Measurements from ENCODE around the gene HPS6.
"Not testable (repeated sequence)": the region's sequence is repeated elsewhere in the genome, so short reads cannot be mapped to it uniquely, and the experiment has no call there.

Gene HPS6

DNA sequence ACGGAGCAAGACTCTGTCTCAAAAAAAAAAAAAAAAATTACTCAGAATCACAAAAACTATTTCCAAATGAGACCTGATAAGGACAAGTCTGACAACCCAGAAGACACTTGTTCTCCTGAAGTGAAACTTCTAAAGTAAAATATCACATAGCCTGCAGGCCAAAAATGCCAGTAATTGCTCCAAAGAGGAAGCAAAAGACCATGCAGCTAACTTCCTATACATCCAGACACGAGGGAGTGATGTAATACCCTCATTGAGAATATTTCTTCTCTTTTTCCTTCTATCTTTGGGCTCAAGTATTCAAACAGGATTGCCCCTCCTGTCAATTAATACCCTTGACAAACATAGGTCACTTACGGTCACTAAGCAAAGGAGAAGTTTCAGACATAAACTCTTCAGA lies 40.4 kb upstream of the HPS6 start:
- H3K9ac ChIP-seq = no peak overlapping the region

DNA sequence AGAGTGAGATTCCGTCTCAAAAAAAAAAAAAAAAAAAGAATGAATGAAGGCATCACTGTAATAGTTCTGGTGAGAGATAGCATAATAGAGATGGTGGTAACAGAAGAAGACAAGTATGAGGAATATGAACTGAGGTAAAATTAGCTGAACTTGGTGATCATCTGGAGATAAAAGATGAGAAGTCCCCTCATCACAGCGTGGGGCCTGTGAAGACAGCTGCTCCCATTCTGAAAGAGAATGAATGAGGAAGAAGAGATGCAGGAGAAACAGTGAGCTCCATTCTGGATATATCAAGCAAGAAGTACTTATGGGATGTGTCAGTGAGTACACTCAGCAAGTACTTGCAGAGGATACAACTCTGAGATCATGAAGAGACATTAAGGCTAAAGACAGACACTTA lies 37.9 kb upstream of the HPS6 start:
- TF ChIP-seq, protein P1, sequence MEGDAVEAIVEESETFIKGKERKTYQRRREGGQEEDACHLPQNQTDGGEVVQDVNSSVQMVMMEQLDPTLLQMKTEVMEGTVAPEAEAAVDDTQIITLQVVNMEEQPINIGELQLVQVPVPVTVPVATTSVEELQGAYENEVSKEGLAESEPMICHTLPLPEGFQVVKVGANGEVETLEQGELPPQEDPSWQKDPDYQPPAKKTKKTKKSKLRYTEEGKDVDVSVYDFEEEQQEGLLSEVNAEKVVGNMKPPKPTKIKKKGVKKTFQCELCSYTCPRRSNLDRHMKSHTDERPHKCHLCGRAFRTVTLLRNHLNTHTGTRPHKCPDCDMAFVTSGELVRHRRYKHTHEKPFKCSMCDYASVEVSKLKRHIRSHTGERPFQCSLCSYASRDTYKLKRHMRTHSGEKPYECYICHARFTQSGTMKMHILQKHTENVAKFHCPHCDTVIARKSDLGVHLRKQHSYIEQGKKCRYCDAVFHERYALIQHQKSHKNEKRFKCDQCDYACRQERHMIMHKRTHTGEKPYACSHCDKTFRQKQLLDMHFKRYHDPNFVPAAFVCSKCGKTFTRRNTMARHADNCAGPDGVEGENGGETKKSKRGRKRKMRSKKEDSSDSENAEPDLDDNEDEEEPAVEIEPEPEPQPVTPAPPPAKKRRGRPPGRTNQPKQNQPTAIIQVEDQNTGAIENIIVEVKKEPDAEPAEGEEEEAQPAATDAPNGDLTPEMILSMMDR (conservative IDR thresholded peaks at IDR 0.05; ENCODE audit: low read depth, low read length) = no peak
- Histone ChIP-seq H4K20me1 (ENCODE audit: insufficient read depth) (no peaks in the 10 kb centered on the region), H3K4me3 (IDR thresholded peaks at IDR 0.05; ENCODE audit: insufficient read depth, low read depth, low read length) (no peak overlapping the region), H3K79me2 (ENCODE audit: insufficient read depth, low read depth) (no peaks in the 10 kb centered on the region), H3K4me1 (ENCODE audit: low read depth, poor library complexity, severe bottlenecking) (no peaks in the 10 kb centered on the region), H3K27me3 (ENCODE audit: insufficient read depth, low read depth) (no peaks in the 10 kb centered on the region), H3K9ac (no peak overlapping the region), H3K4me2 (no peak overlapping the region), H2AFZ (ENCODE audit: low read depth) (no peak overlapping the region), H3K27ac (no peak overlapping the region), H3K36me3 (ENCODE audit: insufficient read depth) (no peaks in the 10 kb centered on the region)

More for the DNA sequence above, 40.4 kb upstream of the HPS6 start:
- Histone ChIP-seq H2AFZ (ENCODE audit: low read depth) (no peak overlapping the region), H3K36me3 (ENCODE audit: insufficient read depth) (no peaks in the 10 kb centered on the region), H3K79me2 (ENCODE audit: insufficient read depth, low read depth) (no peaks in the 10 kb centered on the region), H4K20me1 (ENCODE audit: insufficient read depth) (no peaks in the 10 kb centered on the region), H3K4me1 (ENCODE audit: low read depth, poor library complexity, severe bottlenecking) (no peaks in the 10 kb centered on the region), H3K27ac (no peak overlapping the region), H3K4me2 (no peak overlapping the region), H3K4me3 (IDR thresholded peaks at IDR 0.05; ENCODE audit: insufficient read depth, low read depth, low read length) (no peak overlapping the region), H3K27me3 (ENCODE audit: insufficient read depth, low read depth) (no peaks in the 10 kb centered on the region)
- TF ChIP-seq, protein P1 (conservative IDR thresholded peaks at IDR 0.05; ENCODE audit: low read depth, low read length) = no peak

DNA sequence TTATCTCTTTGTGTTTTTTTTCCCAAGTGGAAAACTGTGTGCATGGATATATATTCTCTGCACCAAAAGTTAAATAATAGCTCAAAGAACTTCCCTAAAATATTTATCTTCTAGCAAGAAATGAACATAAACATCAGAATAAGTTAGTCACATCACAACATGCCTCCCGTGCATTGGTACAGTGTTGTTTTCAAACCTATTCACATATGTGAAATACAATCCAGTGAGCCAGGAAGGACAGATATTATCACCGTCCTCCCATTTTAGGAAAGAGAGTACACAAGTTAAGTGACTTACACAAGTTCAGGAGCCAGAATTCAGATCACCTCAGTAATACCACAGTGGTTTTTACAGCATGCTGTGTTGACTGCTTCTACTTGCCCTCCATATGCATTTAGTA lies 31.4 kb upstream of the HPS6 start:
- Histone ChIP-seq H4K20me1 (ENCODE audit: insufficient read depth) (no peaks in the 10 kb centered on the region), H2AFZ (ENCODE audit: low read depth) (no peak overlapping the region), H3K36me3 (ENCODE audit: insufficient read depth) (no peaks in the 10 kb centered on the region), H3K27me3 (ENCODE audit: insufficient read depth, low read depth) (no peaks in the 10 kb centered on the region), H3K9ac (no peak overlapping the region), H3K79me2 (ENCODE audit: insufficient read depth, low read depth) (no peaks in the 10 kb centered on the region), H3K4me1 (ENCODE audit: low read depth, poor library complexity, severe bottlenecking) (no peaks in the 10 kb centered on the region), H3K4me3 (IDR thresholded peaks at IDR 0.05; ENCODE audit: insufficient read depth, low read depth, low read length) (no peak overlapping the region), H3K4me2 (no peak overlapping the region), H3K27ac (no peak overlapping the region)
- TF ChIP-seq, protein P1 (conservative IDR thresholded peaks at IDR 0.05; ENCODE audit: low read depth, low read length) = no peak

DNA sequence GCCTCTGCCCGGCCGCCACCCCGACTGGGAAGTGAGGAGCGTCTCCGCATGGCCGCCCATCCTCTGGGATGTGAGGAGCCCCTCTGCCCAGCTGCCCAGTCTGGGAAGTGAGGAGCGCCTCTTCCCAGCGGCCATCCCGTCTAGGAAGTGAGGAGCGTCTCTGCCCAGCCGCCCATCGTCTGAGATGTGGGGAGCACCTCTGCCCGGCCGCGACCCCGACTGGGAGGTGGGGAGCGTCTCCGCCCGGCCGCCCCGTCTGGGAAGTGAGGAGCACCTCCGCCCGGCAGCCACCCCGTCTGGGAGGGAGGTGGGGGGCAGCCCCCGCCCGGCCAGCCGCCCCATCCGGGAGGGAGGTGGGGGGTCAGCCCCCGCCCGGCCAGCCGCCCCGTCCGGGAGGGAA lies 29.3 kb upstream of the HPS6 start:
- not testable (repeated sequence) for H3K9ac ChIP-seq; H3K4me1 ChIP-seq (ENCODE audit: low read depth, poor library complexity, severe bottlenecking); H3K27ac ChIP-seq; H3K36me3 ChIP-seq (ENCODE audit: insufficient read depth); H3K27me3 ChIP-seq (ENCODE audit: insufficient read depth, low read depth); H2AFZ ChIP-seq (ENCODE audit: low read depth); H3K4me2 ChIP-seq; H3K4me3 ChIP-seq (IDR thresholded peaks at IDR 0.05; ENCODE audit: insufficient read depth, low read depth, low read length); H3K79me2 ChIP-seq (ENCODE audit: insufficient read depth, low read depth); H4K20me1 ChIP-seq (ENCODE audit: insufficient read depth)

DNA sequence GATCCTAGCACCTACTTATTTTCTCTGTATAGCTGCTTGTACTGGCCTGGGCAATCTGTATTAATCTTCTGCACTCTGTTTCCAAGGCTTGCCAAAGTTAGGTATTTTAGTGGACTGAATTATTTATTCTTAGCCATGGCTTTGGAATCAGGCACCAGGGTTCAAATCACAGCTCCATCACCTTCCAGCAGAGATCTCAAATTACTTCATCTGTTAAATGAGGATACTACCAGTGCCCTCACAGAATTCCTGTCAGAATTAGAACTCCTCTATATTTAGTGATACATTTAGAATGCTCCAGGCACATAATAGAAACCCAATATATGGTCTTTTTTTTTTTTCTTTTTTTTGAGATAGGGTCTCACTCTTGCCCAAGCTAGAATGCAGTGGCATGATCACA lies 26.7 kb upstream of the HPS6 start:
- H3K27ac ChIP-seq = no peak overlapping the region
- peaks cover 4% of the 10 kb centered on the region; the same call in 1 of the 2 replicates for H3K79me2 ChIP-seq (ENCODE audit: insufficient read depth, low read depth)
- H3K36me3 ChIP-seq (ENCODE audit: insufficient read depth) = no peaks in the 10 kb centered on the region
- no peaks in the 10 kb centered on the region for H3K4me1 ChIP-seq (ENCODE audit: low read depth, poor library complexity, severe bottlenecking)
- no peak overlapping the region for H2AFZ ChIP-seq (ENCODE audit: low read depth)
- no peaks in the 10 kb centered on the region for H4K20me1 ChIP-seq (ENCODE audit: insufficient read depth)
- no peak overlapping the region for H3K9ac ChIP-seq
- H3K27me3 ChIP-seq (ENCODE audit: insufficient read depth, low read depth) = no peaks in the 10 kb centered on the region
- no peak overlapping the region for H3K4me3 ChIP-seq (IDR thresholded peaks at IDR 0.05; ENCODE audit: insufficient read depth, low read depth, low read length)
- H3K4me2 ChIP-seq = no peak overlapping the region
- TF ChIP-seq, protein P1 (conservative IDR thresholded peaks at IDR 0.05; ENCODE audit: low read depth, low read length) = no peak

Measured in KMS-11 (cell line).